Neural cell (in vitro differentiated cells): ENCODE data around the gene TMEM135.
"Not testable (repeated sequence)": the region's sequence is repeated elsewhere in the genome, so short reads cannot be mapped to it uniquely, and the experiment has no call there.

Source experiments
- EP300 ChIP-seq: fragments of 450-650 bp; conservative IDR thresholded peaks from 2 replicates; pipeline ENCODE4 v1.6.1; 2014; ENCODE audit warnings: antibody characterized with exemption, mild to moderate bottlenecking, moderate library complexity; ENCODE audit not compliant: poor library complexity, severe bottlenecking
- SMC3 ChIP-seq: fragments of 450-650 bp; conservative IDR thresholded peaks from 2 replicates; pipeline ENCODE4 v1.6.1; 2014; ENCODE audit warnings: antibody characterized with exemption, mild to moderate bottlenecking, moderate library complexity; ENCODE audit not compliant: poor library complexity

GRCh38 chr11:87004281-87004680, 33.5 kb upstream of the TMEM135 start:
- TF ChIP-seq SMC3, EP300: not testable (repeated sequence)
